ENCODE measurements around the gene PLEKHS1. TPM values are rescaled to one million over a fixed set of nuclear protein-coding genes. Genes with fewer than 3 reads are reported as not detected.

The PLEKHS1 gene
- 0.38 TPM for polyA plus RNA-seq (ENCODE audit: insufficient read length)
- long read RNA-seq, donor 1 = 0 reads
- long read RNA-seq, donor 2 = 0 reads
- long read RNA-seq, donor 3 = 0 reads
- long read RNA-seq, donor 4 = 0 reads
- long read RNA-seq, donor 5 = 0 reads
- long read RNA-seq, donor 6 = 0 reads
- long read RNA-seq, donor 7 = 0 reads
- long read RNA-seq, donor 8 = 0 reads

- no peak for DNase-seq
Observed at GRCh38 chr10:113751181-113751732, at the start of gene PLEKHS1. PLEKHS1 (plus strand) TSS chr10:113751682; CDS start chr10:113755278, 3,596 bp downstream.

GRCh38 chr10:113704637-113705343 lies 46.7 kb upstream of the PLEKHS1 start:
- peak; percentile 40 for DNase-seq

- no peak for DNase-seq
Observed at GRCh38 chr10:113705344-113705652, 46.2 kb upstream of the PLEKHS1 start.

- DNase-seq = no peak
Observed at GRCh38 chr10:113706623-113707022, 44.9 kb upstream of the PLEKHS1 start.

- DNase-seq = no peak
Observed at GRCh38 chr10:113708640-113709039, 42.8 kb upstream of the PLEKHS1 start.

- no peak for DNase-seq
Observed at GRCh38 chr10:113709221-113709838, 42.2 kb upstream of the PLEKHS1 start.

- no peak for DNase-seq
Observed at GRCh38 chr10:113711142-113711541, 40.3 kb upstream of the PLEKHS1 start.

- DNase-seq = no peak
Observed at GRCh38 chr10:113712024-113712423, 39.5 kb upstream of the PLEKHS1 start.

- DNase-seq = no peak
Observed at GRCh38 chr10:113712755-113713639, 38.5 kb upstream of the PLEKHS1 start.

GRCh38 chr10:113713640-113713982 lies 37.9 kb upstream of the PLEKHS1 start:
- no peak for DNase-seq

GRCh38 chr10:113716109-113716910 lies 35.2 kb upstream of the PLEKHS1 start:
- DNase-seq = no peak

GRCh38 chr10:113718969-113719822 lies 32.3 kb upstream of the PLEKHS1 start:
- DNase-seq = no peak

- no peak for DNase-seq
Observed at GRCh38 chr10:113720386-113720785, 31.1 kb upstream of the PLEKHS1 start.

- DNase-seq = no peak
Observed at GRCh38 chr10:113732160-113732881, 19.2 kb upstream of the PLEKHS1 start.

GRCh38 chr10:113732966-113733365 lies 18.5 kb upstream of the PLEKHS1 start:
- DNase-seq = no peak

- no peak for DNase-seq
Observed at GRCh38 chr10:113733635-113734034, 17.8 kb upstream of the PLEKHS1 start.

GRCh38 chr10:113735913-113736312 lies 15.6 kb upstream of the PLEKHS1 start:
- no peak for DNase-seq

- DNase-seq = no peak
Observed at GRCh38 chr10:113736576-113736975, 14.9 kb upstream of the PLEKHS1 start.

GRCh38 chr10:113739031-113739430 lies 12.5 kb upstream of the PLEKHS1 start:
- no peak for DNase-seq

- no peak for DNase-seq
Observed at GRCh38 chr10:113739577-113739976, 11.9 kb upstream of the PLEKHS1 start.

Data from left kidney (tissue), 8 donors.